SJSA1 (cell line): ENCODE results near the gene SLC25A29. TPM values are rescaled to one million over a fixed set of nuclear protein-coding genes. Genes with fewer than 3 reads are reported as not detected.
A peak's percentile ranks its signal among the peaks of the same experiment; 100 is the strongest.
"Not testable (repeated sequence)": the region's sequence is repeated elsewhere in the genome, so short reads cannot be mapped to it uniquely, and the experiment has no call there.

Source experiments
- DNase-seq, 2 experiments: peaks; one replicate each; pipeline ENCODE4 v3.0.0-alpha.2; 2015 to 2020; ENCODE audit warnings: low spot score in 2 of 2, low read depth in 1 of 2
- H3K27ac ChIP-seq: fragments of 250-450 bp; sonication (Bioruptor Pico); 2 replicates; pipeline ENCODE4 v1.5.1; 2020; ENCODE audit warnings: mild to moderate bottlenecking, moderate library complexity
- H3K27me3 ChIP-seq: fragments of 250-450 bp; sonication (Bioruptor Pico); replicated peaks from 2 replicates; pipeline ENCODE4 v1.5.1; 2020; ENCODE audit warnings: mild to moderate bottlenecking, moderate library complexity
- H3K36me3 ChIP-seq: fragments of 250-450 bp; sonication (Bioruptor Pico); 2 replicates; pipeline ENCODE4 v1.5.1; 2020; ENCODE audit warnings: mild to moderate bottlenecking
- H3K4me1 ChIP-seq: fragments of 250-450 bp; sonication (Bioruptor Pico); replicated peaks from 2 replicates; pipeline ENCODE4 v1.6.1; 2021; ENCODE audit warnings: mild to moderate bottlenecking
- H3K4me3 ChIP-seq: fragments of 250-450 bp; sonication (Bioruptor Pico); 2 replicates; pipeline ENCODE4 v1.5.1; 2020; ENCODE audit warnings: mild to moderate bottlenecking
- H3K9me3 ChIP-seq: fragments of 250-450 bp; sonication (Bioruptor Pico); replicated peaks from 2 replicates; pipeline ENCODE4 v1.5.1; 2020; ENCODE audit warnings: mild to moderate bottlenecking
- total RNA-seq: library from RNA; depleted of rRNA; stranded (reverse); fragments of >200 nt; shearing (Covaris generic); gene quantifications from 2 replicates; pipeline ENCODE4 v1.2.3, GENCODE V29; 2014

Gene SLC25A29
- total RNA-seq, 1 experiment from 2014 or later, result 22.3 TPM

DNA sequence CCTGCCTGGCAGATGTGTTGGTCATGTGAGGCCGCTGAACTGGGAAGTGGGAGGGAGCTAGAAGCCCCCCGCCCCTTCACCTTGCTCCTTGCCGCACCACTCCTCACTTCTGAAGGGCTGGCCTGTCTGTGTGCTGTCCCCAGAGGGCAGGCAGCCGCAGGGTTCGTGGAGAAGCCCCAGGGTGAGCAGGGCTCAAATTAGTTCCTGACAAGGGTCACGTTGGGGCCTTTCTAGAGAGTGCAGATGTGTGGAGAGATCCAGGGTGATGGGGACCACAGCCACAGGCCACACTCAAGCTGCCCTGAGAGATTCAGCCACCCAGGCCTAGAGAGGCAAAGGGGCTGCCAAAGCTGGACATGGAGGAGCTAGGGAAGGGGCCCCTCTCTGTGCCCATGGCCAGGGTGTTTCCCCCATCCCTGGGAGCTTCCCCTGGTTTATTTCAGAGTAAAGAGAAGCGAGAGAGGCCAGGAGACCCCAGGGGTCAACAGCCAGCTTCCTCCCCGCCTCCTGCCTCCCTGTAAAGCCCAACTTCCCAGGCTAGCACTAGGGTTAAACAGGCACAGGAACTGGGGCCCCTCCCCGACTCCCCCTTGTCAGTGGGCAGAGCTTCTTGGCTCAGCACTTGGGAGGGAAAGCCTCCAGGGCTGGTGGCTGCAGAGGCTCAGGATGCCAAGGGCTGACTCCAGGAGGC is 16.2 kb downstream of the SLC25A29 start:
- Histone ChIP-seq H3K4me1 (peaks cover 10% of the 10 kb centered on the region), H3K4me3 (no peak overlapping the region), H3K9me3 (no peaks in the 10 kb centered on the region), H3K27ac (no peak overlapping the region), H3K27me3 (no peaks in the 10 kb centered on the region), H3K36me3 (peaks cover 22% of the 10 kb centered on the region)
- DNase-seq, result peak in 1 of 2 experiments; percentile 32

DNA sequence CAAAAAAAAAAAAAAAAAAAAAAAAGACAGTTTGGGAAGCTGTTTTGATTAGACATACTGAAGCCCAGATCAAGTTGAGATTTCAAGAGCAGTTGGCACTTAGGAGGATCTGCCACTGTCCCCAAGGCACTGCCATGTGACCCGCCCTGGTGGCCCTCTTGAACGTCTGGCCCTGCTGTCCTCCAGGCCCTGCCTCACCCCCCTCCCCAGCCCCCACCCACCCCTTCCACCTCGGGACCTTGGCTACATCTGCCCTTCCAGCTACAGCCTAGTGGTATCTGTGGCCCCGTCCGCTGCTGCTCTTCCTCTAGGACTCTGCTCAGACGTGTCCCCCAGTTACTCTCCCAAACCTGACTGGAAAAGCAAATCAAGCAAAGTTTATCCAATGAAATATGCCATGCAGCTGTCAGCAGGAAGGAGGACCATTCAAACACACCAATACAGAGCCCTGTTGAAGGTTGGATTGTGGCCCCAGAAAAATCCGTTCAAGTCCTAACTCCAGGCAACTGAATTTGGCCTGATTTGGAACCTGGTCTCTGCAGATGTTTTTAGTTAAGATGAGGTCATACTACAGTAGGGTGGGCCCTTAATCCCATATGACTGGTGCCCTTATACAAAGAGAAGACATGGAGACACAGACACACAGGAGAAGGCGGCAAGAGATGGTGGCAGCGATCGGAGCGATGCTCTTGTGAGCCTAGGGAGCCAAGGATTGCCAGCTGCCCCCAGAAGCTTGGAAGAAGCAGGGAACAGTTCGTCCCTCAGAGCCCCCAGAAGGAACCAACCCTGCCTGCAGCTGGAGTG is 17.7 kb downstream of the SLC25A29 start:
- H3K36me3 ChIP-seq, result peaks cover 22% of the 10 kb centered on the region
- no peak overlapping the region for H3K4me3 ChIP-seq
- DNase-seq, result peak in 1 of 2 experiments; percentile 31
- no peaks in the 10 kb centered on the region for H3K9me3 ChIP-seq
- H3K4me1 ChIP-seq, result peaks cover 13% of the 10 kb centered on the region
- no peak overlapping the region for H3K27ac ChIP-seq
- H3K27me3 ChIP-seq, result no peaks in the 10 kb centered on the region

DNA sequence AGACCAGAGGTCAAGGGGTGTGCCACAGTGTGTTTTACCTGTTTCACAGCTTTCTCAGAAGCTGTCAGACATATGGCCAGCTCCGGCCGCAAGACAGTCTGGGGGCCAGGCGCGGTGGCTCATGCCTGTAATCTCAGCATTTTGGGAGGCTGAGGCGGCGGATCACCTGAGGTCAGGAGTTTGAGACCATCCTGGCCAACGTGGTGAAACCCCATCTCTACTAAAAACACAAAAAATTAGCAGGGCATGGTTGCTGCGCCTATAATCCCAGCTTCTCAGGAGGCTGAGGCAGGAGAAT is 18.3 kb downstream of the SLC25A29 start:
- H3K36me3 ChIP-seq, result peaks cover 22% of the 10 kb centered on the region
- H3K4me1 ChIP-seq, result peaks cover 13% of the 10 kb centered on the region
- not testable (repeated sequence) for DNase-seq, H3K27me3 ChIP-seq, H3K4me3 ChIP-seq, H3K9me3 ChIP-seq, H3K27ac ChIP-seq

DNA sequence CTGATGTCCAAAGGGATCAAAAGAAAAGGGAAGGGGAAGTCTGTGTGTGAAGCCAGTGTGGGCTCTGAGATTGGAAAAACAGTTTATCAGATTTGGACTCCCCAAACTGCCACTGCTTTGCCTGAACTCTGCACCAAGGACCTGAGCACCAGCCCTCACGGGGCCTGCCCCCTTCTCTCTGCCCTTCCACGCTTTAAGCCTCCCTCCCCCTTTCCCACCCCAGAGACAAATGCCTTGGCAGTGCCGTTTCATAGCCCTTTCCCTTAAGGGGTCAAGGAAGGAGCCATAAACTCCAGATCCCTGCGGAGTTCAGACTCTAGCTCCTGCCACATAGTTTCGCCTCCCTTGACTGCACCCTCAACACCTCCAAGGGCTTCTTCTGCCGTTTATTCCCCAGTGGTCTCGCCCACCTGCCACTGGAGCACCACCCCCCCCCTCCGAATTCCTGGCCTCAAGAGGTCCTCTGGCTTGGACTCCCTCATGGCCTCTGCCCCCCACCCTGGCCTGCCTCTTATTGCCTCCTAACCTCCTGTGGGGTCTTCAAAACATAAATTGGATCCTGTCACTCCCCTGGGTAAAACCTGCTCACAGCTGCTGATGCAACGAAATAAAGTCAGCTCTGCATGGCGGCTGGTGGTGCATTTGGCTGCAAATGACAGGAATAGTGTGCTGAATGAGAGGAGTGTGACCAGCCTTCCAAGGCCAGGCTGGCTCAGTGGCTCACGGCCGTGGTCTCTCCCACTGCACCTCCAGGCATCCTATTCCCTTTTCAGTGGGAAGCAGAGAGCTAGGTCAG is 18.8 kb downstream of the SLC25A29 start:
- Histone ChIP-seq H3K4me3 (no peak overlapping the region), H3K9me3 (no peaks in the 10 kb centered on the region), H3K36me3 (peaks cover 17% of the 10 kb centered on the region), H3K27ac (no peak overlapping the region), H3K27me3 (no peaks in the 10 kb centered on the region), H3K4me1 (peaks cover 13% of the 10 kb centered on the region)
- DNase-seq, result peak in 1 of 2 experiments; percentile 21

DNA sequence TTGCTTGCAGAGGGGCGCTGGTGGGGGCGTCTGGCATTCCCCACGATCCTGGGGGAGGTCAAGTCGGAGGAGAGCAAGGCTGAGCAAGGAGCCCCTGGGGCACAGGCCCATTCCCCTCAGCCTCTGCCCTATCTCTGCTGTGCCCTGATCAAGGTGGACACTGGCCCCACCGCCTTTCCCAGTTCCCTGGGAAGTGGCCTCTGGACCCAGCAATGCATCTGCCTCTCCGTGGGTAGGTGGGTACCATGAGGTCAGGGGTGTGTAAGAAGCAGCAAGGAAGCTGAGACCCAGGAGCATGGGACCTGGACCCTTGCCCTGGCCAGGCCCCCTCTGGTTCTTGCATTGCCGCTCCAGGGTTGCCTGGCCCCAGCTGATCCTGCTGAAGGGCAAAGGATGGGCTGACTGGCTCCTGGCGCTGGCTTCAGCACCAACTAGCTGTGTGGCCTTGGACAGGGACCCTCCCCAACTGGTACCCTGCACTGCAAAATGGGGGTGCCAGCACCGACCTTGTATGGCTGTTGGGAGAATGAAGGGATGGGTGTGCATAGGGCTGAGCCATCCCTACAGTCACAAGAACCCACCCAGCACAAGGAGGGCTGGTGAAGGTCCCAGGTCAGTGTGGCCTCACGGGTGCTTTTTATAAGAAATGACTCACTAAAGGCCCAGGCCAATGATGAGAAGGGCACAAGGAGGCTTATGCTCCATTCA is 19.6 kb downstream of the SLC25A29 start:
- H3K9me3 ChIP-seq, result no peaks in the 10 kb centered on the region
- no peak overlapping the region for H3K4me3 ChIP-seq
- H3K27me3 ChIP-seq, result no peaks in the 10 kb centered on the region
- no peak overlapping the region for H3K27ac ChIP-seq
- H3K4me1 ChIP-seq, result peaks cover 13% of the 10 kb centered on the region
- peaks cover 12% of the 10 kb centered on the region for H3K36me3 ChIP-seq
- peak in 1 of 2 experiments; percentile 33 for DNase-seq

DNA sequence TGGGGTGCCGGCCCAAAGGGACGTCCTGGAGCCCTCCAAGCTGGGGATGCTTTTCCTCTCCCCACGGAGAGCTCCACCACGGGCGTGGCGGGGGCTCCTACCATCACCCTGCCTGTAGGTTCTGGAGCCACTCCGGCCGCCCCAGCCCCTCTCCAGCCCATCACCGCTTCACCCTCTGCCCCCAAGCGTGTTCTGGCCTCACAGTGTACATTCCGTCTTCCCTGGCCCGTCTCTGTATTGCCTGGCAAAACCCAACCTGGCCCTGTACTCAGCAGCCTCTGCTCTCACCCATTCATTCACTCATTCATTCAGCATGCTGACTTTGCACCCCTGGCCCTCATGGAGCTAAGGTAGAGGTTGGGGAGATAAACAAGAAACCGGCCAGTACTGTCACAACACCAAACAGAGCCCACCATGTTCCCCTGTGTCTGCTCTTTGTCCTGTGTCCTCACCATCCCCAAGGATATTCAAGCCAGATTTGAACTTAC is 20.3 kb downstream of the SLC25A29 start:
- H3K9me3 ChIP-seq, result no peaks in the 10 kb centered on the region
- H3K4me3 ChIP-seq, result peak overlapping the region; percentile 74
- peaks cover 9% of the 10 kb centered on the region for H3K36me3 ChIP-seq
- peak overlapping the region; percentile 87; the same call in 1 of the 2 replicates for H3K27ac ChIP-seq
- no peak for DNase-seq
- no peaks in the 10 kb centered on the region for H3K27me3 ChIP-seq
- H3K4me1 ChIP-seq, result peaks cover 13% of the 10 kb centered on the region

DNA sequence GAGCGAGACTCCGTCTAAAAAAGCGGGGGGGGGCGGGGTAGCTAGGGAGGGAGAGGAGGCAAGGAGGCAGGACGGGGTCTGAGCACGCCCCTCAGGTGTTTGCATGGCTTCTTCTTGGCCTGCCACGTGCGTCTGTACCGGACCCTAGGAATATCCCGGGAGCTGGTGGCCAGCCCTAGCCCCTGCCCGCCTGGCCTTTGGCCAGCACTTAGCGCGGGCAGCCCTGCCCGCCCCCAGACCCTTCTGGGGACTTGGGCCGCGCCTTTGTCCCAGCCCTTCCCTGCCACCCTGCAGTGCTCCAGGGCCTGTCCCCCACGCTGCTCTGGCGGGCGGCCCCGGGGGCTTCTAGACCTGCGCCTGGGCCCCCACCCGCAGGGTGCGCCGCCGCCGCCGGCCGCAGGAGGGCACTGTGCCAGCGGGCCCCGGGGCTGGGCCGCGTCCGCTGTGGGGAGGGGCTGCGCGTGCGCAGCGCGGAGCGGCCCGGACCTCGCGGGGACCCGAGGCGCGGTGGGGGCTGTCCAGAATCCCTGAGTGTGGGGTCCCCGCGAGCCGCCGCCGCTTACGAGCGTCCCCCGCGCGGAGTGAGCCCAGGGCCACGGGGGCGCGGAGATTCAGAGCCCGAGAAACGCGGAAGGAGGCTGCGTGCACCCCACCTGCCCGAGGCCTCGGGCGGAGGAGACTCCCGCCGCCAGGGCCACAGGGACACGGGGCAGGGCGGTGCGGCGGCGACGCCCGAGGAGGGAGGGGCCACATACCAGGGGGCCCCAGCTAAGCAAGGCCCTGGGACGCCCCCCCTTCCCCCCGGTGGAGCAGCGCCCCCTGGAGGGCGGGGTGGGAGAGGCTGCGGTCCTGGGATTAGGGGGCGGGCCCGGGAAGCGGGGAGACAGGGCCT is 21.0 kb downstream of the SLC25A29 start:
- Histone ChIP-seq H3K36me3 (peaks cover 9% of the 10 kb centered on the region), H3K4me3 (peak overlapping the region; percentile 74), H3K27ac (peak overlapping the region; percentile 87), H3K9me3 (no peaks in the 10 kb centered on the region), H3K27me3 (no peaks in the 10 kb centered on the region), H3K4me1 (peaks cover 13% of the 10 kb centered on the region)
- DNase-seq, result peak; percentile 63 to 84

DNA sequence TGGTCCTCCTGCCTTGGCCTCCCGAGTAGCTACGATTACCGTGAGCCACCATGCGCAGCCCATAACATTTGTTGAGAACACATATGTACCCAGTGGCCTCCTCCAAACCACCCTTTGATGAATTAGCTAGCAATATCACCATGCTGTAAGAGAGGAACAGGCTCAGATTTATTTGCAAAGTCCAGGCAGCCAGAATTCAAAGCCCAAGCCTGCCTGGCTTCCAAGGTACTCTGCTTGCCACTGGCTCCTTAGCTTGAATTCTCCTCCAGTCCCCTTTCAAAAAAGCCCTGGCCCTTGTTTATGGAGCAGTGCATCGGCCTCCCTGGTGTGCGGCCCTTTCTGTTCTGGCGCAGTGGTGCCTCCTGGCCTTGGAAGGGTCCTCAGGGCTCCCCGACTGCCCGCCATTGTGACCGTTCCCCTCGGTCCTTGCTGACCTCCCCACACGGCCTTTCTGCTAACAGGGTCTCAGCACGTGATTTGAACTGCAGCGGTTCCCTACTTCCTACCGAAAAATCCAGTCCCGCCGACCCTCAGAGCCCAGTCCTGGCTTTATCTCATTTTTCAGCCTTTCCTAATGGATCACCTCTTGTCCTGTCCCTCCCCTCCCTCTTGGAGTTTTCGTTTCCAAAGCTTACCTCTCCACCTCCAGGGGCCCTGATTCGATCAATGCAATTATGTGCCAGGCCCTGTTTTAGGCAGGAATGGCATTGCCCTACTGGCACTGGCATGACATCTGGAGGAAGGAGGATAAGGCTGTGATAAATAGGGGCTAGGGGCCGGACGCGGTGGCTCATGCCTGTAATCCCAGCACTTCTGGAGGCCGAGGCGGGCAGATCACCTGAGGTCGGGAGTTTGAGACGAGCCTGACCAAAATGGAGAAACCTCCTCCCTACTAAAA is 22.0 kb downstream of the SLC25A29 start:
- Histone ChIP-seq H3K27ac (no peak overlapping the region), H3K4me3 (no peak overlapping the region), H3K9me3 (no peaks in the 10 kb centered on the region), H3K36me3 (peaks cover 17% of the 10 kb centered on the region), H3K4me1 (peaks cover 13% of the 10 kb centered on the region), H3K27me3 (no peaks in the 10 kb centered on the region)
- no peak for DNase-seq

DNA sequence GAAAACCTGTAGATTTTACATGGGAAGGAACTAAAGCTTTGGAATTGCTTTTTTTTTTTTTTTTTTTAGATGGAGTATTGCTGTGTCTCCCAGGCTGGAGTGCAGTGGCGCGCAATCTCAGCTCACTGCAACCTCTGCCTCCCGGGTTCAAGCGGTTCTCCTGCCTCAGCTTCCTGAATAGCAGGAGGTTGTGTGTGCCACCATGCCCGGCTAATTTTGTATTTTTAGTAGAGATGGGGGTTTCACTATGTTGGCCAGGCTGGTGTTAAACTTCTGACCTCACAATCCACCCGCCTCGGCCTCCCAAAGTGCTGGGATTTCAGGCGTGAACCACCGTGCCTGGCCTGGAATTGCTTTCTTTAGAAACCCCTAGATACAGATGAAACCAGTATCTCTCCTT is 22.8 kb downstream of the SLC25A29 start:
- H3K4me1 ChIP-seq, result peaks cover 21% of the 10 kb centered on the region
- not testable (repeated sequence) for H3K27me3 ChIP-seq, DNase-seq, H3K9me3 ChIP-seq, H3K4me3 ChIP-seq, H3K27ac ChIP-seq
- H3K36me3 ChIP-seq, result peaks cover 23% of the 10 kb centered on the region

DNA sequence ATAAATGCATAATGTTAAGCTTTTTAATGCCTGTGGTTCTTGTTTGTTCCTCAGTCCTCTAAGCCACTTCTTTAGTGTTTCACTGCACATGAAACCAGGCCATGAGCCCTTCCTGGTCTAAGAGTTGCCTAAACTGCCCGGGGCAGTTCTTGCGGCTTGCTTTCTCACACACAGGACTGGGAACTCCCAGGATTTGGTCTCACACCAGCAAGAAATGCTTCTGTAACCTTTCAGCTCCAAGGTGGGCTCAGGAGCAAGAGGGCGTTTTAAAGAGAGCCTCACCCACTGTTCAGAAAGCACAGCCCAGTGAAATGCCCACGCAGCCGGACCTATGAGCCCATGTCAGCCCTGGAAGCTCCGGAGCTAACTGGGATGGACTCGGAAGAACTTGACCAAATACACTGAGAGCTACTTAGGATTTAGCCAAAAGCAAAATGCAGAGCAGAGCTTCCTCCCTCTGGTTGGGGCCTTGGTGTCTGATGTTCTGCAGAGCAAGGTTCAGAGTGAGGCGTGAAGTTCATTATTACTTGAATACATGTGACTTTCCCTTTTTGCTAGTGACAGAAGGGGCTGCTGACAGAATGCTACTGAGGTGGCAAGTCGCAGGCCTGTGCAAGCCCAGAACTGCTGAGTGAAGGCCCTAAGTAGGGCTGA is 23.4 kb downstream of the SLC25A29 start:
- peaks cover 24% of the 10 kb centered on the region for H3K4me1 ChIP-seq
- no peaks in the 10 kb centered on the region for H3K27me3 ChIP-seq
- H3K4me3 ChIP-seq, result no peak overlapping the region
- no peaks in the 10 kb centered on the region for H3K9me3 ChIP-seq
- peaks cover 26% of the 10 kb centered on the region for H3K36me3 ChIP-seq
- no peak overlapping the region for H3K27ac ChIP-seq
- no peak for DNase-seq

DNA sequence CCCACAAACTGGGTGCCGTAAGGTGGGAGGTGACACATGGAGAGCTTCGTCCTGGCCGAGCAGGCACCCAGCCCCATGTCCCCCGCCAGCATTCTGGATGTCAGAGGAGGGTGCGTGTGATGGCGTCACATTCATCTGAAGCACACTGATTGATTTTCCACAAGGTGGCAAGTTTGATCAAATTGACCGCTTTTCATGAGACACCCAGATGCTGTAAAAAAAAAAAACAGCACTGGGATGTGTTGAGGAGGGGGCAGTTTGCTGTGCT is 24.2 kb downstream of the SLC25A29 start:
- Histone ChIP-seq H3K9me3 (no peaks in the 10 kb centered on the region), H3K4me1 (peaks cover 24% of the 10 kb centered on the region), H3K27me3 (no peaks in the 10 kb centered on the region), H3K36me3 (peaks cover 34% of the 10 kb centered on the region), H3K4me3 (no peak overlapping the region), H3K27ac (no peak overlapping the region)
- no peak for DNase-seq
